H9 (cell line): ENCODE results near the gene NANOS2. TPM values are rescaled to one million over a fixed set of nuclear protein-coding genes. Genes with fewer than 3 reads are reported as not detected.

Experiments used
- DNase-seq: peaks from one replicate; pipeline ENCODE4 v3.0.0-alpha.2; 2017
- H2AFZ ChIP-seq: one replicate; pipeline ENCODE4 v1.6.1; 2013; ENCODE audit warnings: mild to moderate bottlenecking, low read length, control low read depth, moderate library complexity
- H2AK5ac ChIP-seq: 2 replicates; pipeline ENCODE4 v1.6.1; 2013; ENCODE audit warnings: low read length, control low read depth, mixed read lengths; ENCODE audit not compliant: insufficient read length
- H2BK120ac ChIP-seq: one replicate; pipeline ENCODE4 v1.6.1; 2013; ENCODE audit warnings: low read depth, mild to moderate bottlenecking, low read length, control low read depth, inconsistent platforms; ENCODE audit not compliant: poor library complexity, severe bottlenecking
- H2BK12ac ChIP-seq: 2 replicates; pipeline ENCODE4 v1.6.1; 2013; ENCODE audit warnings: low read length, control low read depth, mixed read lengths, low read depth; ENCODE audit not compliant: insufficient read length
- H2BK15ac ChIP-seq: 2 replicates; pipeline ENCODE4 v1.6.1; 2013; ENCODE audit warnings: low read depth, low read length, control low read depth
- H2BK20ac ChIP-seq: one replicate; pipeline ENCODE4 v1.6.1; 2013; ENCODE audit warnings: low read depth, mild to moderate bottlenecking, low read length, control low read depth, inconsistent platforms; ENCODE audit not compliant: poor library complexity, severe bottlenecking
- H2BK5ac ChIP-seq: 2 replicates; pipeline ENCODE4 v1.6.1; 2013; ENCODE audit warnings: low read length, control low read depth, mixed read lengths; ENCODE audit not compliant: insufficient read length
- H3K14ac ChIP-seq: 2 replicates; pipeline ENCODE4 v1.6.1; 2013; ENCODE audit warnings: low read length, control low read depth; ENCODE audit not compliant: insufficient read depth
- H3K18ac ChIP-seq: 2 replicates; pipeline ENCODE4 v1.6.1; 2013; ENCODE audit warnings: low read depth, mild to moderate bottlenecking, mixed read lengths, low read length, control low read depth; ENCODE audit not compliant: insufficient read length
- H3K23ac ChIP-seq: 2 replicates; pipeline ENCODE4 v1.6.1; 2013; ENCODE audit warnings: low read length, control low read depth, mixed read lengths, low read depth; ENCODE audit not compliant: insufficient read length
- H3K23me2 ChIP-seq: 2 replicates; pipeline ENCODE4 v1.6.1; 2013; ENCODE audit warnings: low read depth, mild to moderate bottlenecking, mixed read lengths, low read length, control low read depth; ENCODE audit not compliant: insufficient read length, poor library complexity, severe bottlenecking
- H3K27ac ChIP-seq: 2 replicates; pipeline ENCODE4 v1.5.1; 2013; ENCODE audit warnings: low read length, control low read depth, mixed read lengths, low read depth; ENCODE audit not compliant: insufficient read length
- H3K27me3 ChIP-seq: 2 replicates; pipeline ENCODE4 v1.6.1; 2013; ENCODE audit warnings: low read length, control low read depth, inconsistent platforms; ENCODE audit not compliant: insufficient read depth
- H3K4ac ChIP-seq: 2 replicates; pipeline ENCODE4 v1.6.1; 2013; ENCODE audit warnings: low read depth, mild to moderate bottlenecking, control low read depth, inconsistent platforms, low read length, moderate library complexity
- H3K4me1 ChIP-seq: 2 replicates; pipeline ENCODE4 v1.6.1; 2013; ENCODE audit warnings: low read length, control low read depth, inconsistent platforms; ENCODE audit not compliant: insufficient read depth
- H3K4me2 ChIP-seq: 2 replicates; pipeline ENCODE4 v1.6.1; 2013; ENCODE audit warnings: low read length, control low read depth, mixed read lengths; ENCODE audit not compliant: insufficient read length, insufficient read depth
- H3K56ac ChIP-seq: 2 replicates; pipeline ENCODE4 v1.6.1; 2013; ENCODE audit warnings: low read depth, mild to moderate bottlenecking, mixed read lengths, low read length, control low read depth; ENCODE audit not compliant: insufficient read length
- H3K79me1 ChIP-seq: 2 replicates; pipeline ENCODE4 v1.6.1; 2013; ENCODE audit warnings: low read depth, mild to moderate bottlenecking, moderate library complexity, low read length, control low read depth, inconsistent platforms; ENCODE audit not compliant: insufficient read depth, poor library complexity, severe bottlenecking
- H3K79me2 ChIP-seq: 2 replicates; pipeline ENCODE4 v1.6.1; 2013; ENCODE audit warnings: low read length, control low read depth, inconsistent platforms; ENCODE audit not compliant: insufficient read depth
- H3K9ac ChIP-seq: 2 replicates; pipeline ENCODE4 v1.6.1; 2013; ENCODE audit warnings: low read length, control low read depth, mixed read lengths; ENCODE audit not compliant: insufficient read length; ENCODE audit errors: extremely low read depth
- H3K9me3 ChIP-seq: one replicate; pipeline ENCODE4 v1.6.1; 2013; ENCODE audit warnings: low read depth, low read length, inconsistent platforms; ENCODE audit not compliant: control insufficient read depth
- H3T11ph ChIP-seq: one replicate; pipeline ENCODE4 v1.6.1; 2013; ENCODE audit warnings: mild to moderate bottlenecking, low read length, control low read depth, inconsistent platforms
- H4K20me1 ChIP-seq: one replicate; pipeline ENCODE4 v1.6.1; 2013; ENCODE audit not compliant: control insufficient read depth, insufficient read length, insufficient read depth
- H4K5ac ChIP-seq: 2 replicates; pipeline ENCODE4 v1.6.1; 2013; ENCODE audit warnings: low read depth, mild to moderate bottlenecking, mixed read lengths, low read length, control low read depth; ENCODE audit not compliant: insufficient read length
- H4K8ac ChIP-seq: replicated peaks from 2 replicates; pipeline ENCODE4 v1.6.1; 2013; ENCODE audit warnings: low read length, control low read depth, mixed read lengths, low read depth; ENCODE audit not compliant: insufficient read length
- H4K91ac ChIP-seq: 2 replicates; pipeline ENCODE4 v1.6.1; 2013; ENCODE audit warnings: low read depth, mild to moderate bottlenecking, moderate library complexity, mixed read lengths, low read length, control low read depth; ENCODE audit not compliant: insufficient read length
- H3K27ac Mint-ChIP-seq, 3 experiments: 2 replicates in 2 of 3; 3 replicates in 1 of 3; pipeline ENCODE4 v1.8.0; 2020 to 2021; ENCODE audit warnings: mixed read lengths in 3 of 3, mild to moderate bottlenecking in 1 of 3, moderate library complexity in 1 of 3
- H3K27me3 Mint-ChIP-seq: 2 replicates; pipeline ENCODE4 v1.8.0; 2021; ENCODE audit warnings: low read depth, mild to moderate bottlenecking, moderate library complexity, mixed read lengths
- H3K36me3 Mint-ChIP-seq, 3 experiments: 2 replicates in 2 of 3; 3 replicates in 1 of 3; pipeline ENCODE4 v1.8.0; 2020 to 2021; ENCODE audit warnings: low read depth in 3 of 3, mixed read lengths in 3 of 3; ENCODE audit not compliant: insufficient read depth in 1 of 3
- H3K4me1 Mint-ChIP-seq, 2 experiments: 2 replicates each; pipeline ENCODE4 v1.8.0; 2020; ENCODE audit warnings: mixed read lengths in 2 of 2
- H3K4me3 Mint-ChIP-seq, 2 experiments: 2 replicates in 1 of 2; 3 replicates in 1 of 2; pipeline ENCODE4 v1.8.0; 2020 to 2021; ENCODE audit warnings: mild to moderate bottlenecking in 2 of 2, mixed read lengths in 2 of 2, moderate library complexity in 1 of 2
- H3K9me3 Mint-ChIP-seq, 2 experiments: 2 replicates in 1 of 2; 3 replicates in 1 of 2; pipeline ENCODE4 v1.8.0; 2020; ENCODE audit warnings: mild to moderate bottlenecking in 2 of 2, mixed read lengths in 2 of 2, moderate library complexity in 1 of 2
- CTCF ChIP-seq: fragments of 200-600 bp; sonication (generic); conservative IDR thresholded peaks from 3 replicates; pipeline ENCODE4 v1.8.0; 2021; ENCODE audit warnings: antibody characterized with exemption, mild to moderate bottlenecking
- WGBS: extraction: QIAGEN DNeasy Blood & Tissue Kit; methylation state at CpG from one replicate; pipeline ENCODE4 v1.1.7; 2013; ENCODE audit warnings: missing lambda C conversion rate, low lambda C conversion rate, mixed read lengths; ENCODE audit not compliant: insufficient read length; ENCODE audit errors: extremely low coverage; 5-methylcytosine and 5-hydroxymethylcytosine counted together
- total RNA-seq: library from RNA; stranded (reverse); gene quantifications from 2 replicates; pipeline ENCODE4 v1.2.1, GENCODE V29; 2021

NANOS2 gene
- total RNA-seq, 1 experiment from 2014 or later = not detected

DNA sequence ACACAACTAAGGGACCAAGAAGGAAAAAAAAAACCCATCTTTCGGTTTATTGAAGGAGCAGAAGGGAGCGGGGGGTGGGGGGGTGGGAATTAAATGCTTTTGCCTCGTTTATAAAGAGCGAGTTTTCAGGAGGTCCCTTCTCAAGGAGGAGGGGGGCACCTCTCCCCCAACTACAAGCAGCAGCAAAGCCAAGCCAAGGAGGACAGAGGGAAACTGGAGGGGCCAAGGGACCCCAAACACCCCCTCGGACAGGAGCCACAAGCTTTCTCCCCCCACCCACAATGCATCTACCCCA lies 31.0 kb downstream of the NANOS2 start:
- Histone ChIP-seq H3K14ac (no peak overlapping the region), H3K9me3 (no peaks in the 10 kb centered on the region), H3K4me2 (no peak overlapping the region), H2BK15ac (no peak overlapping the region), H2BK20ac (no peak overlapping the region), H4K91ac (no peak overlapping the region), H3K56ac (no peak overlapping the region), H3K27ac (no peak overlapping the region), H3K4ac (no peak overlapping the region), H2AK5ac (no peak overlapping the region), H3K23ac (no peak overlapping the region), H4K20me1 (no peaks in the 10 kb centered on the region), H2BK120ac (no peak overlapping the region), H3K4me1 (peaks cover 2% of the 10 kb centered on the region; the same call in 1 of the 2 replicates), H4K5ac (no peak overlapping the region), H4K8ac (no peak overlapping the region), H2AFZ (no peak overlapping the region), H3K79me2 (no peaks in the 10 kb centered on the region), H2BK5ac (no peak overlapping the region), H3K23me2 (peaks cover 19% of the 10 kb centered on the region), H3K79me1 (no peaks in the 10 kb centered on the region), H2BK12ac (no peak overlapping the region), H3T11ph (no peak overlapping the region), H3K18ac (no peak overlapping the region), H3K9ac (no peak overlapping the region), H3K27me3 (no peaks in the 10 kb centered on the region)
- WGBS = no CpG with 5 or more reads among the region's 5 CpGs
- no peak for DNase-seq
- peak; percentile 41; the same call in 2 of the 3 replicates for TF ChIP-seq CTCF
- Mint-ChIP-seq H3K27ac (peak overlapping the region in 1 of 3 experiments; percentile 97; a peak in 1 of 7 replicates), H3K36me3 (peaks cover 2 to 5% (median 4%) of the 10 kb centered on the region in 3 experiments; a peak in 3 of 7 replicates), H3K4me1 (peaks cover 29 to 43% of the 10 kb centered on the region in 2 experiments), H3K4me3 (peak overlapping the region; percentile 70 to 79), H3K27me3 (peaks cover 4% of the 10 kb centered on the region; the same call in 1 of the 2 replicates), H3K9me3 (no peaks in the 10 kb centered on the region)
